ENCODE results near the gene TANC2.

The TANC2 gene

DNA sequence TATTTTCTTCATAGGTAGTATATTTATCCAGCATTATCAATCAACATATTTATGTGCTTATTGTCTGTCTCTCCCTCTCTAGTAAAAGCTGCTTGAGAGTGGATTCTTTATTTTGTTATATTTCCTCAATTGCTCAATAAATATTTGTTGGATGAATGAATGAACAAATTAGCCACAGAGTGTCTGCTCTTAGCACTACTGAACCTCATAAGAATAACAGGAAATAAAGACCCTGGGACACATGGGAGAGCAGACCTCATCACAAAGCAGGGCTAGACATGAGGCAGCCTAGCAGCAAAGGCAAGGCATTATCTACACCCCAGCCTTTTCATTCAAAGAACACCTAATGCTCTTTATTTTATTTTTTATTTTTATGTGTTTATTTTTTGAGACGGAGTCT lies 34.9 kb upstream of the TANC2 start:
- Histone ChIP-seq H3K9me3 (ENCODE audit: severe bottlenecking) (no peaks in the 10 kb centered on the region), H3K4me3 (ENCODE audit: severe bottlenecking) (no peak overlapping the region), H3K27me3 (ENCODE audit: insufficient read depth, poor library complexity, severe bottlenecking) (no peaks in the 10 kb centered on the region), H3K4me1 (ENCODE audit: insufficient read depth, poor library complexity, severe bottlenecking) (no peaks in the 10 kb centered on the region), H3K36me3 (ENCODE audit: low read depth) (no peaks in the 10 kb centered on the region), H3K27ac (ENCODE audit: poor library complexity, severe bottlenecking) (no peak overlapping the region)
- ATAC-seq (ENCODE audit: low read depth) (no peak), DNase-seq (ENCODE audit: low spot score) (no peak)
- TF ChIP-seq CTCF (IDR thresholded peaks at IDR 0.05; ENCODE audit: poor library complexity, severe bottlenecking), result no peak

GRCh38 chr17:62933501-62934385 lies 32.3 kb upstream of the TANC2 start:
- DNase-seq (ENCODE audit: low spot score), result no peak
- Histone ChIP-seq H3K36me3 (ENCODE audit: low read depth) (no peaks in the 10 kb centered on the region), H3K27ac (ENCODE audit: poor library complexity, severe bottlenecking) (no peak overlapping the region), H3K9me3 (ENCODE audit: severe bottlenecking) (no peaks in the 10 kb centered on the region), H3K27me3 (ENCODE audit: insufficient read depth, poor library complexity, severe bottlenecking) (no peaks in the 10 kb centered on the region), H3K4me1 (ENCODE audit: insufficient read depth, poor library complexity, severe bottlenecking) (no peaks in the 10 kb centered on the region), H3K4me3 (ENCODE audit: severe bottlenecking) (no peak overlapping the region)
- ATAC-seq (ENCODE audit: low read depth), result no peak
- TF ChIP-seq CTCF (IDR thresholded peaks at IDR 0.05; ENCODE audit: poor library complexity, severe bottlenecking), result no peak

- Histone ChIP-seq H3K9me3 (ENCODE audit: severe bottlenecking) (no peaks in the 10 kb centered on the region), H3K4me3 (ENCODE audit: severe bottlenecking) (no peak overlapping the region), H3K27ac (ENCODE audit: poor library complexity, severe bottlenecking) (no peak overlapping the region), H3K36me3 (ENCODE audit: low read depth) (no peaks in the 10 kb centered on the region), H3K27me3 (ENCODE audit: insufficient read depth, poor library complexity, severe bottlenecking) (no peaks in the 10 kb centered on the region), H3K4me1 (ENCODE audit: insufficient read depth, poor library complexity, severe bottlenecking) (no peaks in the 10 kb centered on the region)
- ATAC-seq (ENCODE audit: low read depth) (no peak), DNase-seq (ENCODE audit: low spot score) (no peak)
- no peak for TF ChIP-seq CTCF (IDR thresholded peaks at IDR 0.05; ENCODE audit: poor library complexity, severe bottlenecking)
Measured at GRCh38 chr17:62935098-62935497, 30.9 kb upstream of the TANC2 start.

GRCh38 chr17:62935523-62935922 lies 30.5 kb upstream of the TANC2 start:
- DNase-seq (ENCODE audit: low spot score), result no peak
- Histone ChIP-seq H3K9me3 (ENCODE audit: severe bottlenecking) (no peaks in the 10 kb centered on the region), H3K4me1 (ENCODE audit: insufficient read depth, poor library complexity, severe bottlenecking) (no peaks in the 10 kb centered on the region), H3K27me3 (ENCODE audit: insufficient read depth, poor library complexity, severe bottlenecking) (no peaks in the 10 kb centered on the region), H3K27ac (ENCODE audit: poor library complexity, severe bottlenecking) (no peak overlapping the region), H3K4me3 (ENCODE audit: severe bottlenecking) (no peak overlapping the region), H3K36me3 (ENCODE audit: low read depth) (no peaks in the 10 kb centered on the region)
- TF ChIP-seq CTCF (IDR thresholded peaks at IDR 0.05; ENCODE audit: poor library complexity, severe bottlenecking), result no peak
- ATAC-seq (ENCODE audit: low read depth), result no peak

DNA sequence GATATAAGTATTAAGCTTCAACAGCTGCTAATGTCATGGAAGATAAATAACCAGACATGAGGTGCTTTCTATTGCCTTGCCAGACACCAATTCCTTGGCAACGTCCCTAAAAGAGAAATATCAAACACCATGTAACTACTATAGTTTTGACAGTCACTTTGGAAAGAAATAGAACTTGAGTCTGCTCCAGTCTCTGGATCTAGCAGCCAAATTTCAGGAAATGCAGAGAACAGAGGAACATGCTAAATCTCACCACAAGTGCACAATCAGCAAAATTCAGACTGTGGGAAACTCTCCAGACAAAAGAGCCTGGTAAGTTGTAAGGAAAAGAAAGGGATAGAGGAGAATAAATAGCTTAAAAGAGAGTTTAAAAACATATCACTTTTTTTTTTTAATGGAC lies 28.4 kb upstream of the TANC2 start:
- no peak for TF ChIP-seq CTCF (IDR thresholded peaks at IDR 0.05; ENCODE audit: poor library complexity, severe bottlenecking)
- Histone ChIP-seq H3K4me3 (ENCODE audit: severe bottlenecking) (no peak overlapping the region), H3K27me3 (ENCODE audit: insufficient read depth, poor library complexity, severe bottlenecking) (no peaks in the 10 kb centered on the region), H3K4me1 (ENCODE audit: insufficient read depth, poor library complexity, severe bottlenecking) (no peaks in the 10 kb centered on the region), H3K27ac (ENCODE audit: poor library complexity, severe bottlenecking) (no peak overlapping the region), H3K36me3 (ENCODE audit: low read depth) (no peaks in the 10 kb centered on the region), H3K9me3 (ENCODE audit: severe bottlenecking) (peaks cover 9% of the 10 kb centered on the region)
- DNase-seq (ENCODE audit: low spot score) (no peak), ATAC-seq (ENCODE audit: low read depth) (no peak)
